Choroid plexus epithelial cell (primary cell): ENCODE measurements around the gene GRK2.

Experiments used
- DNase-seq: peaks from one replicate; pipeline ENCODE4 v3.0.0-alpha.2; 2010; ENCODE audit warnings: low read depth
- H3K4me3 ChIP-seq: 2 replicates; pipeline ENCODE4 v1.5.1; 2011; ENCODE audit warnings: low read depth, mild to moderate bottlenecking, control low read depth, low read length, moderate library complexity
- CTCF ChIP-seq: conservative IDR thresholded peaks from 2 replicates; pipeline ENCODE4 v1.5.1; 2011; ENCODE audit warnings: low read depth, mild to moderate bottlenecking, control low read depth, inconsistent platforms, low read length, moderate library complexity

Gene GRK2

DNA sequence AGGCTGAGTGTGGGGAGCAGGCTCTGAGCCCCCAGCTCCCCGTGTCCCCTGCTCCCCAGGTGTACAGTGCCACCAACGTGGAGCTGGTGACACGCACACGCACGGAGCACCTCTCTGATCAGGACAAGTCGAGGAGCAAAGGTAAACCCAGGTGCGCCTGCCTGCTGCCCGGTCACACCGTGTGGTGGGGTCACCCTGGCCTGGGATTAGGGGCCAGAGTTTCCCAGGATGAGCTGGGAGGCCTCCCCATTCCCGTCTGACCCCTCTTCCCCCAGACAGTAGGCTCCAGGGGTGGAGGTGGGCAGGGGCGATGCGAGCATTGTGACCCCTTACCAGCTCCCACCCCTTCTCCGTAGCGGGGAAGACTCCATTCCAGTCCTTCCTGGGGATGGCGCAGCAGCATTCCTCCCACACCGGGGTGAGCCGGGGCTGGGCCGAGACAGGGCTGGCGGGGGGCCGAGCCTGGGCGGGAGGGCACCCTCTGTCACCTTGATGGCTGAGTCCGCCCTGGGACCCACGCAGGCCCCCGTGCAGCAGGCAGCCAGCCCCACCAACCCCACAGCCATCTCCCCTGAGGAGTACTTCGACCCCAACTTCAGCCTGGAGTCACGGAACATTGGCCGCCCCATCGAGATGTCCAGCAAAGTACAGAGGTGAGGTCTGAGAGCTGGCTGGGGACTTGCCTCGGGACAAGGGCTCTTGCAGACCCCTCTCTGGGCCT lies 33.4 kb downstream of the GRK2 start:
- H3K4me3 ChIP-seq, result no peak overlapping the region
- no peak for DNase-seq
- no peak for TF ChIP-seq CTCF

GRCh38 chr11:67300256-67300755 lies 34.0 kb downstream of the GRK2 start:
- DNase-seq, result no peak
- TF ChIP-seq CTCF, result no peak
- H3K4me3 ChIP-seq, result no peak overlapping the region

DNA sequence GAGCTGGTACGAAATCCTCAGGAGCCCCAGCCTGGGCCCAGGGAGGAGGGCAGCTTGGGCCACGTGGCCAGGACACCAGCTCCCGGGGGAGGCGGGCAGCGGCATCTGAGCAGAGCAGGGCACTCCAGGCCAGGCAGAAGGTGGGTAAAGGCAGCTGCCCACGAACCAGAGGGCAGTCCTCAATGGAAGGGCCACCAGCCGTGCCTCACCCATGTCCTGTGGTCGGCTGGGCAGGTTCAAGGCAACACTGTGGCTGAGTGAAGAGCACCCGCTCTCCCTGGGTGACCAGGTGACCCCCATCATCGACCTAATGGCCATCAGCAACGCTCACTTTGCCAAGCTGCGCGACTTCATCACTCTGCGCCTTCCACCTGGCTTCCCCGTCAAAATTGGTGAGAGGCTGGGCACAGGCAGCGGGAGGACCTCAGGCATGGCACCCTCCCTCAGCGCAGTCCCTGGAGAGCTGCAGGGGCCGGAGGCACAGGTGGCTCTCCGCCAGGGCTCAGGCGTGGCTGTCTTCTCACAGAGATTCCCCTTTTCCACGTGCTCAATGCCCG lies 34.6 kb downstream of the GRK2 start:
- no peak for DNase-seq
- TF ChIP-seq CTCF, result no peak

GRCh38 chr11:67301313-67301921 lies 35.1 kb downstream of the GRK2 start:
- TF ChIP-seq CTCF, result no peak
- H3K4me3 ChIP-seq, result no peak overlapping the region
- no peak for DNase-seq

More for the DNA sequence above, 34.6 kb downstream of the GRK2 start:
- H3K4me3 ChIP-seq, result no peak overlapping the region

GRCh38 chr11:67301951-67302516 lies 35.8 kb downstream of the GRK2 start:
- TF ChIP-seq CTCF, result no peak
- DNase-seq, result peak; percentile 94

DNA sequence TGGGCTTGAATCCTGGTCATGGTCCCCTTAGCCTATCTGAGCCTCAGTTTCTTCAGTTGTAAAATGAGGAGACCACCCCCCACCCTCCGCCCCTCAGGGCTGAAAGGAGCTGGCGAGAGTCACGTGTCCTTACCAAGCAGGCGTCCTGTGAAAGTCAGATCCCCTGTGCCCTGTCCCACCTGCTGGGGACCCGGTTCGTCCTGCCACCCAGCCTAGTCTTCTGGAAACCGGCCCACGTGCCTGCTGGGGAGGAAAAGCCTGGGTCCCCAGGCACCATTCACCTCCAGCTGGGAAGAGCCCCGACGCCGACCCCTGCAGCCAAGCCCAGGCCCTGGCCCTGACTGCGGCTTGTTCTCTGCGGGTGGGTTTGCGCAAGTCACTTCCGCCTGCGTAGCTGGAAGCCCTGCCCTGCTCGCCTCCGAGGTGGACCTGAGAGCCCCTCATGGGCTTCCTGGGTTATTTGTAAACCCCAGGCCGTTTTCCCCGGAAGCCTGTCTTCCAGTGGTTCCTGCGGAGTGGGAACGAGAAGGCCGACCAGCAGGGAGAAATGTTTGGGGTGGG lies 36.4 kb downstream of the GRK2 start:
- H3K4me3 ChIP-seq, result peak overlapping the region; percentile 79
- DNase-seq, result peak; percentile 88
- TF ChIP-seq CTCF, result no peak

More at GRCh38 chr11:67301951-67302516, 35.8 kb downstream of the GRK2 start:
- H3K4me3 ChIP-seq, result peak overlapping the region; percentile 27
